H9 (cell line): ENCODE results near the gene PLXNA2. TPM values are rescaled to one million over a fixed set of nuclear protein-coding genes. Genes with fewer than 3 reads are reported as not detected.

ENCODE experiments used
- DNase-seq: peaks from one replicate; pipeline ENCODE4 v3.0.0-alpha.2; 2017
- H2AFZ ChIP-seq: one replicate; pipeline ENCODE4 v1.6.1; 2013; ENCODE audit warnings: mild to moderate bottlenecking, low read length, control low read depth, moderate library complexity
- H2AK5ac ChIP-seq: 2 replicates; pipeline ENCODE4 v1.6.1; 2013; ENCODE audit warnings: low read length, control low read depth, mixed read lengths; ENCODE audit not compliant: insufficient read length
- H2BK120ac ChIP-seq: one replicate; pipeline ENCODE4 v1.6.1; 2013; ENCODE audit warnings: low read depth, mild to moderate bottlenecking, low read length, control low read depth, inconsistent platforms; ENCODE audit not compliant: poor library complexity, severe bottlenecking
- H2BK12ac ChIP-seq: 2 replicates; pipeline ENCODE4 v1.6.1; 2013; ENCODE audit warnings: low read length, control low read depth, mixed read lengths, low read depth; ENCODE audit not compliant: insufficient read length
- H2BK15ac ChIP-seq: 2 replicates; pipeline ENCODE4 v1.6.1; 2013; ENCODE audit warnings: low read depth, low read length, control low read depth
- H2BK20ac ChIP-seq: one replicate; pipeline ENCODE4 v1.6.1; 2013; ENCODE audit warnings: low read depth, mild to moderate bottlenecking, low read length, control low read depth, inconsistent platforms; ENCODE audit not compliant: poor library complexity, severe bottlenecking
- H2BK5ac ChIP-seq: 2 replicates; pipeline ENCODE4 v1.6.1; 2013; ENCODE audit warnings: low read length, control low read depth, mixed read lengths; ENCODE audit not compliant: insufficient read length
- H3K14ac ChIP-seq: 2 replicates; pipeline ENCODE4 v1.6.1; 2013; ENCODE audit warnings: low read length, control low read depth; ENCODE audit not compliant: insufficient read depth
- H3K18ac ChIP-seq: 2 replicates; pipeline ENCODE4 v1.6.1; 2013; ENCODE audit warnings: low read depth, mild to moderate bottlenecking, mixed read lengths, low read length, control low read depth; ENCODE audit not compliant: insufficient read length
- H3K23ac ChIP-seq: 2 replicates; pipeline ENCODE4 v1.6.1; 2013; ENCODE audit warnings: low read length, control low read depth, mixed read lengths, low read depth; ENCODE audit not compliant: insufficient read length
- H3K23me2 ChIP-seq: 2 replicates; pipeline ENCODE4 v1.6.1; 2013; ENCODE audit warnings: low read depth, mild to moderate bottlenecking, mixed read lengths, low read length, control low read depth; ENCODE audit not compliant: insufficient read length, poor library complexity, severe bottlenecking
- H3K27ac ChIP-seq: 2 replicates; pipeline ENCODE4 v1.5.1; 2013; ENCODE audit warnings: low read length, control low read depth, mixed read lengths, low read depth; ENCODE audit not compliant: insufficient read length
- H3K27me3 ChIP-seq: 2 replicates; pipeline ENCODE4 v1.6.1; 2013; ENCODE audit warnings: low read length, control low read depth, inconsistent platforms; ENCODE audit not compliant: insufficient read depth
- H3K4ac ChIP-seq: 2 replicates; pipeline ENCODE4 v1.6.1; 2013; ENCODE audit warnings: low read depth, mild to moderate bottlenecking, control low read depth, inconsistent platforms, low read length, moderate library complexity
- H3K4me1 ChIP-seq: 2 replicates; pipeline ENCODE4 v1.6.1; 2013; ENCODE audit warnings: low read length, control low read depth, inconsistent platforms; ENCODE audit not compliant: insufficient read depth
- H3K4me2 ChIP-seq: 2 replicates; pipeline ENCODE4 v1.6.1; 2013; ENCODE audit warnings: low read length, control low read depth, mixed read lengths; ENCODE audit not compliant: insufficient read length, insufficient read depth
- H3K56ac ChIP-seq: 2 replicates; pipeline ENCODE4 v1.6.1; 2013; ENCODE audit warnings: low read depth, mild to moderate bottlenecking, mixed read lengths, low read length, control low read depth; ENCODE audit not compliant: insufficient read length
- H3K79me1 ChIP-seq: 2 replicates; pipeline ENCODE4 v1.6.1; 2013; ENCODE audit warnings: low read depth, mild to moderate bottlenecking, moderate library complexity, low read length, control low read depth, inconsistent platforms; ENCODE audit not compliant: insufficient read depth, poor library complexity, severe bottlenecking
- H3K79me2 ChIP-seq: 2 replicates; pipeline ENCODE4 v1.6.1; 2013; ENCODE audit warnings: low read length, control low read depth, inconsistent platforms; ENCODE audit not compliant: insufficient read depth
- H3K9ac ChIP-seq: 2 replicates; pipeline ENCODE4 v1.6.1; 2013; ENCODE audit warnings: low read length, control low read depth, mixed read lengths; ENCODE audit not compliant: insufficient read length; ENCODE audit errors: extremely low read depth
- H3K9me3 ChIP-seq: one replicate; pipeline ENCODE4 v1.6.1; 2013; ENCODE audit warnings: low read depth, low read length, inconsistent platforms; ENCODE audit not compliant: control insufficient read depth
- H3T11ph ChIP-seq: one replicate; pipeline ENCODE4 v1.6.1; 2013; ENCODE audit warnings: mild to moderate bottlenecking, low read length, control low read depth, inconsistent platforms
- H4K20me1 ChIP-seq: one replicate; pipeline ENCODE4 v1.6.1; 2013; ENCODE audit not compliant: control insufficient read depth, insufficient read length, insufficient read depth
- H4K5ac ChIP-seq: 2 replicates; pipeline ENCODE4 v1.6.1; 2013; ENCODE audit warnings: low read depth, mild to moderate bottlenecking, mixed read lengths, low read length, control low read depth; ENCODE audit not compliant: insufficient read length
- H4K8ac ChIP-seq: replicated peaks from 2 replicates; pipeline ENCODE4 v1.6.1; 2013; ENCODE audit warnings: low read length, control low read depth, mixed read lengths, low read depth; ENCODE audit not compliant: insufficient read length
- H4K91ac ChIP-seq: 2 replicates; pipeline ENCODE4 v1.6.1; 2013; ENCODE audit warnings: low read depth, mild to moderate bottlenecking, moderate library complexity, mixed read lengths, low read length, control low read depth; ENCODE audit not compliant: insufficient read length
- H3K27ac Mint-ChIP-seq, 3 experiments: 2 replicates in 2 of 3; 3 replicates in 1 of 3; pipeline ENCODE4 v1.8.0; 2020 to 2021; ENCODE audit warnings: mixed read lengths in 3 of 3, mild to moderate bottlenecking in 1 of 3, moderate library complexity in 1 of 3
- H3K27me3 Mint-ChIP-seq: 2 replicates; pipeline ENCODE4 v1.8.0; 2021; ENCODE audit warnings: low read depth, mild to moderate bottlenecking, moderate library complexity, mixed read lengths
- H3K36me3 Mint-ChIP-seq, 3 experiments: 2 replicates in 2 of 3; 3 replicates in 1 of 3; pipeline ENCODE4 v1.8.0; 2020 to 2021; ENCODE audit warnings: low read depth in 3 of 3, mixed read lengths in 3 of 3; ENCODE audit not compliant: insufficient read depth in 1 of 3
- H3K4me1 Mint-ChIP-seq, 2 experiments: 2 replicates each; pipeline ENCODE4 v1.8.0; 2020; ENCODE audit warnings: mixed read lengths in 2 of 2
- H3K4me3 Mint-ChIP-seq, 2 experiments: 2 replicates in 1 of 2; 3 replicates in 1 of 2; pipeline ENCODE4 v1.8.0; 2020 to 2021; ENCODE audit warnings: mild to moderate bottlenecking in 2 of 2, mixed read lengths in 2 of 2, moderate library complexity in 1 of 2
- H3K9me3 Mint-ChIP-seq, 2 experiments: 2 replicates in 1 of 2; 3 replicates in 1 of 2; pipeline ENCODE4 v1.8.0; 2020; ENCODE audit warnings: mild to moderate bottlenecking in 2 of 2, mixed read lengths in 2 of 2, moderate library complexity in 1 of 2
- CTCF ChIP-seq: fragments of 200-600 bp; sonication (generic); conservative IDR thresholded peaks from 3 replicates; pipeline ENCODE4 v1.8.0; 2021; ENCODE audit warnings: antibody characterized with exemption, mild to moderate bottlenecking
- WGBS: extraction: QIAGEN DNeasy Blood & Tissue Kit; methylation state at CpG from one replicate; pipeline ENCODE4 v1.1.7; 2013; ENCODE audit warnings: missing lambda C conversion rate, low lambda C conversion rate, mixed read lengths; ENCODE audit not compliant: insufficient read length; ENCODE audit errors: extremely low coverage; 5-methylcytosine and 5-hydroxymethylcytosine counted together
- total RNA-seq: library from RNA; stranded (reverse); gene quantifications from 2 replicates; pipeline ENCODE4 v1.2.1, GENCODE V29; 2021

The PLXNA2 gene
- total RNA-seq, 1 experiment from 2014 or later = 0.57 TPM

DNA sequence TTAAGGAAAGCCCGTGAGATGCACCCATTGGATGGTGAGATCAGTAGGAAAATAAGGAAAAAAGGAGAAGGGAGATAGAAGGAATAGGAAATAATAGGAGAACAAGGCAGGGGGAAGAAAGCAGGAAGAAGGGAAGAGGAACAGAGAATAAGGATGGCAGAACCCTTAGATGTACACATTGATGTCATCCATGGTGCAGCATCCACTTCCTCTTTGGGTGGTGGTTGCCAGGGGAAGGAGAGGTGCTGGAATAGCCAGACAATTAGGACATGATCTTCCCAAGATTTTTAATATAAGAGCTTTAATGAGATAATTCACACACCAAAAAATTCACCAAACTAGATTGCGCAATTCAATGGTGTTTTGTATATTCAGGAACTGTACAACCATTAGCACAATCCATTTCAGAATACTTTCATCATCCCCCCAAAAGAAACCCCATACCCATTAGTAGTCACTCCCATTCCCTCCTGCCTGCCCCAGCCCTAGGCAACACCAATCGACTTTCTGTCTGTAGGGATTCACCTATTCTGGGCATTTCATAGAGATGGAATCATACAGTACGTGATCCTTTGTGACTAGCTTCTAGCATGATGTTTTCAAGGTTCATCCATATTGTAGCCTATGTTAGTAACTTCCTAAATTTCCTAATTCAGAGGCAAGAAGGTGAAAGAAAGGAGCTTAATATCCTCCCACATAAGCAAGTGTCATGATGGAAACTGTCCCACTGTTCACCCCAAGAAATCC, 121.4 kb downstream of the PLXNA2 start:
- Histone ChIP-seq H3K4ac (no peak overlapping the region), H2BK12ac (no peak overlapping the region), H3K18ac (no peak overlapping the region), H3T11ph (no peak overlapping the region), H4K91ac (no peak overlapping the region), H3K4me2 (no peak overlapping the region), H3K9ac (no peak overlapping the region), H3K9me3 (no peaks in the 10 kb centered on the region), H2AFZ (no peak overlapping the region), H3K4me1 (peaks cover 5% of the 10 kb centered on the region; the same call in 1 of the 2 replicates), H2AK5ac (no peak overlapping the region), H2BK120ac (no peak overlapping the region), H3K27me3 (no peaks in the 10 kb centered on the region), H3K56ac (no peak overlapping the region), H3K79me1 (no peaks in the 10 kb centered on the region), H4K20me1 (no peaks in the 10 kb centered on the region), H4K5ac (no peak overlapping the region), H3K14ac (no peak overlapping the region), H4K8ac (no peak overlapping the region), H2BK5ac (no peak overlapping the region), H3K23me2 (no peaks in the 10 kb centered on the region), H3K27ac (no peak overlapping the region), H3K79me2 (no peaks in the 10 kb centered on the region), H3K23ac (no peak overlapping the region), H2BK15ac (no peak overlapping the region), H2BK20ac (no peak overlapping the region)
- no peak for TF ChIP-seq CTCF
- Mint-ChIP-seq H3K27me3 (no peaks in the 10 kb centered on the region; the same call in 1 of the 2 replicates), H3K36me3 (no peaks in the 10 kb centered on the region), H3K4me3 (no peak overlapping the region), H3K9me3 (no peaks in the 10 kb centered on the region), H3K4me1 (peaks cover 5 to 6% of the 10 kb centered on the region in 2 experiments), H3K27ac (no peak overlapping the region)
- no CpG with 5 or more reads among the region's 4 CpGs for WGBS
- no peak for DNase-seq
